Measurements from ENCODE around the gene EML5.
"Not testable (repeated sequence)": the region's sequence is repeated elsewhere in the genome, so short reads cannot be mapped to it uniquely, and the experiment has no call there.

EML5 gene

GRCh38 chr14:88792473-88793258, at the start of gene EML5:
EML5 (minus strand) TSS chr14:88792953; CDS start chr14:88792503, 450 bp downstream.
- DNase-seq = peak; percentile 82

GRCh38 chr14:88842414-88842813, 49.7 kb upstream of the EML5 start:
- DNase-seq = no peak

GRCh38 chr14:88841741-88842140, 49.0 kb upstream of the EML5 start:
- DNase-seq = no peak

GRCh38 chr14:88840926-88841325, 48.2 kb upstream of the EML5 start:
- DNase-seq = no peak

- no peak for DNase-seq
Observed at GRCh38 chr14:88838015-88838414, 45.3 kb upstream of the EML5 start.

GRCh38 chr14:88837495-88837894, 44.7 kb upstream of the EML5 start:
- DNase-seq = no peak

- no peak for DNase-seq
Observed at GRCh38 chr14:88835661-88836060, 42.9 kb upstream of the EML5 start.

- DNase-seq = no peak
Observed at GRCh38 chr14:88834883-88835431, 42.2 kb upstream of the EML5 start.

- DNase-seq = no peak
Observed at GRCh38 chr14:88831284-88831683, 38.5 kb upstream of the EML5 start.

- DNase-seq = no peak
Observed at GRCh38 chr14:88829685-88830302, 37.0 kb upstream of the EML5 start.

GRCh38 chr14:88829188-88829587, 36.4 kb upstream of the EML5 start:
- DNase-seq = no peak

- no peak for DNase-seq
Observed at GRCh38 chr14:88825503-88825902, 32.8 kb upstream of the EML5 start.

GRCh38 chr14:88825078-88825458, 32.3 kb upstream of the EML5 start:
- no peak for DNase-seq

GRCh38 chr14:88824314-88825077, 31.7 kb upstream of the EML5 start, which contains the start of gene TTC8:
TTC8 (plus strand) TSS chr14:88824651; CDS start chr14:88824708, 57 bp downstream.
- peak; percentile 83 for DNase-seq

- DNase-seq = no peak
Observed at GRCh38 chr14:88823968-88824313, 31.2 kb upstream of the EML5 start.

GRCh38 chr14:88821888-88822287, 29.1 kb upstream of the EML5 start:
- DNase-seq = no peak

GRCh38 chr14:88821378-88821777, 28.6 kb upstream of the EML5 start:
- no peak for DNase-seq

GRCh38 chr14:88819674-88820073, 26.9 kb upstream of the EML5 start:
- DNase-seq = not testable (repeated sequence)

- no peak for DNase-seq
Observed at GRCh38 chr14:88818018-88818417, 25.3 kb upstream of the EML5 start.

- DNase-seq = no peak
Observed at GRCh38 chr14:88815980-88816379, 23.2 kb upstream of the EML5 start.

GRCh38 chr14:88808359-88808758, 15.6 kb upstream of the EML5 start:
- DNase-seq = no peak

GRCh38 chr14:88804477-88804876, 11.7 kb upstream of the EML5 start:
- no peak for DNase-seq

GRCh38 chr14:88804035-88804434, 11.3 kb upstream of the EML5 start:
- DNase-seq = no peak

GRCh38 chr14:88802596-88802995, 9.8 kb upstream of the EML5 start:
- DNase-seq = no peak

All from stimulated activated CD4-positive, alpha-beta T cell treated with anti-CD3 and anti-CD28 coated beads, Interleukin-1b, Interleukin-23, amount 100 ng/mL, for 48 hours (primary cell).